GM12875 (cell line): ENCODE measurements around the gene FAHD2B.
A peak's percentile ranks its signal among the peaks of the same experiment; 100 is the strongest.
"Not testable (repeated sequence)": the region's sequence is repeated elsewhere in the genome, so short reads cannot be mapped to it uniquely, and the experiment has no call there.

Experiments used
- H3K4me3 ChIP-seq: one replicate; pipeline ENCODE4 v1.5.1; 2011; ENCODE audit warnings: low read depth, low read length, control low read depth
- CTCF ChIP-seq: IDR thresholded peaks from 2 replicates; pipeline ENCODE4 v1.5.1; 2011; ENCODE audit warnings: low read depth, mild to moderate bottlenecking, control low read depth, inconsistent platforms, low read length, moderate library complexity, borderline replicate concordance; ENCODE audit not compliant: insufficient read depth

The FAHD2B gene

DNA sequence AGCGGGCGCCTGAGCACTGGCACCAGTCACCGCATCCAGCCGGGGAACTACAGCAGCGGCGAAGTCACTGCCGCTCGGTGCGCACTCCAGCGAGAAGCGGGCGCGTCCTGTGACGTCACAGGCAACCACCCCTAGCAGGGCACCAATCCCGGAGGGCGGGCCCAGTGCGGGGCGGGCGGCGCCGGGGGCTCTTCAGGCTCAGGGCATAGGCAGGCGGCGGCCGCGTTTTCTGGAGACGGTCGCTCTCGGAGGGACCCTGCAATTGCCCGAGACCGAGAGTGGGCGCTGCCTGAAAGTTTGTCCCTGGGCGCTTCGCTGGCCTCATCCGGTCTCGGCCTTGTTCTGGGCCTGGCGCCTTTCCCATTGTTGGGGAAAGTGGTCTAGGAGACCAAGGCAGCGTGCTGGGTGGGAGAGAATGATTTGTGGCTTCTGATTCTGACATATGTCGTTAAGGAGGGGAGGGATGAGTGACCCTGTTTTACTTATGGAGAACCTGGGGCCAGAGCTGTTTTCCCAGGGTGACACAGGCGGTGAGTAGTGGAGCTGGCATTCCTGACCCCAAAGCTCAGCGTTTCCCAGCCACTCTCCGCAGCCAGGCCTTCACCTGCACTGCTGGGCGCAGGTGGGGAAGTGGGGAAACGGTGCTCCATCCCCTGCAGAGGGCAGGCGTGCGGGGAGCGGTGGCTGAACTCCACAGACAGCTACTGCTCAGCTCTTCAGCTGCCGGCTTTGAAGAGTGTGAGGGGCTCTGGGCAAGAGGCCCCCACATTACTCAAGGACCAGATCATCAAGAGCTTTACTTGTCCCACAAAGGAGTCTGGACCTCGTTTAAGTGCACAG, at the start of gene FAHD2B:
Gene FAHD2B (minus strand): TSS at position 111 of the 840 bp plus-strand sequence. CDS start 3,176 bp downstream, outside the sequence.
- peak within 1 kb of the TSS; percentile 36 for H3K4me3 ChIP-seq

DNA sequence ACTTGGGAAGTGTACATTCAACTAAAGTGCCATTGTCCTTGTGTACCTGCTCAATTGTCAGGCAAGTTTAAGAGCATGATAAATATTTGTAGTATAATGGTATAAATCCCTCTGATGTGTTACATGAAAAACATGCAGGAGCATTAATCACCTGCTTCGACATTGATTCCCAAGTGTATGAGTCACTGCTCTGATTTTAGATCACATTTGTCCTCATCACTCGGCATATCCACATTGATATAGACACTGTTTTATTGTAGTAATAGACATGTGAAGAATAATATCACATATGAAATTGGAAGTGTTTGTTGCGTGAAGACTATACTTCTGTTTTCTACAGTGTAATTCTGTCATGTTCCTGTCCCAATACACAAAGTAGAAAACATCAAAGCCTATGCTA, 49.3 kb upstream of the FAHD2B start:
- H3K4me3 ChIP-seq = not testable (repeated sequence)

DNA sequence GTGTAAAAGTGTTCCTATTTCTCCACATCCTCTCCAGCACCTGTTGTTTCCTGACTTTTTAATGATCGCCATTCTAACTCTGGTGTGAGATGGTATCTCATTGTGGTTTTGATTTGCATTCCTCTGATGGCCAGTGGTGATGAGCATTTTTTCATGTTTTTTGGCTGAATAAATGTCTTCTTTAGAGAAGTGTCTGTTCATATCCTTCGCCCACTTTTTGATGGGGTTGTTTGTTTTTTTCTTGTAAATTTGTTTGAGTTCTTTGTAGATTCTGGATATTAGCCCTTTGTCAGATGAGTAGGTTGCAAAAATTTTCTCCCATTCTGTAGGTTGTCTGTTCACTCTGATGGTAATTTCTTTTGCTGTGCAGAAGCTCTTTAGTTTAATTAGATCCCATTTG, 34.4 kb upstream of the FAHD2B start:
- H3K4me3 ChIP-seq = not testable (repeated sequence)

DNA sequence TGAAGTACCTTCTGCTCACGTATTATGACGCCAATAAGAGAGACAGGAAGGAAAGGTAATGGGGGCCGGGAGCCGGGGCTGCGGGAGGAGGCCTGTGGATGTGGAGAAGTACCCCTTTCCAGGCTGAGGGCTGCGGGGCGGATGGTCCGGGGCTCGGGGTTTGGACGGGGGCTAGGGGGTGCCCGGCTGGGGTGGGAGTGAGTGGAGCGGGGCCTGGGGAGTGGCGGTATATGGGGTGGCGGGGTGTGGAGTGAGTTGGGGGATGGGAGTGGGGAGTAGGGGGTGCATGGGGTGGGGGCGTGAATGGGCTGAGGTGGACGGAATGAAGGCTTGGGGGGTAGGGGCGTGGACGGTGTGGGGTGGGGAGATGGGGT, 19.2 kb upstream of the FAHD2B start:
- peak overlapping the region; percentile 56 for H3K4me3 ChIP-seq

GRCh38 chr2:97113050-97113881, 18.6 kb upstream of the FAHD2B start, which contains the start of gene ANKRD36:
Gene ANKRD36 (plus strand): TSS chr2:97113153. CDS start chr2:97113740, 587 bp downstream.
- peak; percentile 72 for TF ChIP-seq CTCF
- peak within 1 kb of the TSS; percentile 68 for H3K4me3 ChIP-seq

- TF ChIP-seq CTCF = peak; percentile 57
- peak overlapping the region; percentile 68 for H3K4me3 ChIP-seq
Measured at GRCh38 chr2:97112320-97113049, 17.8 kb upstream of the FAHD2B start.

DNA sequence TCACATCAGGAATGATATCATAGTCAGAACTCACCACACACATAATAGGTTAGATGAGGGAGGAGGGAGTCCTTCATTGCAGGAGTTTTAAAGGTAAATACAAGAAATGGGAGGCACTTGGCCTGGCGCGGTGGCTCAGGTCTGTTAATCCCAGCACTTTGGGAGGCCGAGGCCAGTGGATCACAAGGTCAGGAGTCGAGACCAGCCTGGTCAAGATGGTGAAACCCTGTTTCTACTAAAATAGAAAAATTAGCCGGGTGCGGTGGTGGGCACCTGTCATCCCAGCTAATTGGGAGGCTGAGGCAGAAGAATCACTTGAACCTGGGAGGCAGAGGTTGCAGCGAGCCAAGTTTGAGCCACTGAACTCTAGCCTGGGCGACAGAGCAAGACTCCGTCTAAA, 16.6 kb upstream of the FAHD2B start:
- not testable (repeated sequence) for H3K4me3 ChIP-seq

- H3K4me3 ChIP-seq = not testable (repeated sequence)
Measured at GRCh38 chr2:97106878-97107277, 12.2 kb upstream of the FAHD2B start.

DNA sequence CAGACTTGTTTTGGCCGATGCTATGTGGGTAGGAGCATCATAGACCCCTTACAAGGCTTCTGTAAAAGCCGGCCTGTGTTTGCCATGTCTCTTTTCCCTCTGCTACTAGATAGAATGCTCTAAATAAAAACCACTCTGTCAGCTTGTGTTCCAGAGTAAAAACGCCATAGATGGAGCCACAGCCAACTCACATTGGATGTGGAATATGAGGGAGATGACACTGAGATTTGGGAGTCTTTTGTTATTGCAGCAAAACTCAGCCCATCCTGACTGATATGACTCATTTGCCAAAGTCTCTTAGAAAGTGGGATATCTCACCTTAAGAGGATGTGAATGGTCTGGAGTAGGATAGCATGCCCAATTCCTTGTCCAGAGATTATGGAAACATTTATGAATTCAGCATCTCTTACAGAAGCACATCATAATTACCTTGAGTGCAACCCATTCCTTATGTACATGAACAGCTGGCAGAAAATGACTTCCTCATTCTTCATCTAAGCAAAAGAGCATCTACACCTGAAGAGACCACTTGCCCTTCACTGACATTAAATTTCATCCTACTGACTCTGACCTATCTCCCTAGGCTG, 4.2 kb upstream of the FAHD2B start:
- not testable (repeated sequence) for H3K4me3 ChIP-seq

- TF ChIP-seq CTCF = no peak
- H3K4me3 ChIP-seq = no peak overlapping the region
Measured at GRCh38 chr2:97095661-97096060, 979 bp upstream of the FAHD2B start.

- peak overlapping the region; percentile 36 for H3K4me3 ChIP-seq
Measured at GRCh38 chr2:97093983-97094771, 505 bp downstream of the FAHD2B start.

GRCh38 chr2:97092946-97093345, 1.7 kb downstream of the FAHD2B start:
- not testable (repeated sequence) for H3K4me3 ChIP-seq

DNA sequence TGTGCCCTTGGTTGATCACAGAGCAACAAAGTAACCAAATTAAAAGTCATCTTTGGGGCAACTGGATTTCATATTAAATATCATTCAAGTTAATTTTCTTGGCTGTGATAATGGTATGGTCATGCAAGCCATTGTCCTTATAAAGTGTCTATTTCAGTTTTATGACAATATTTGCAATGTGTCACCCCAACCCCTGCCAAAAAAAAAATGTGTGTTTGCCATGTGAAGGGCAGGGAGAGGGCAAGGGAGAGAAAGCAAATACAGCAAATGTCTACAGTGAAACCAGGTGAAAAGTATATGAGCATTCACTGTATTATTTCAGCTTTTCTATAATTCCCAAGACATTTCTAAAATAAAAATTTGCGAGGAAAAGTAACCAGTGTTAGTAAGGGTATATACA, 6.0 kb downstream of the FAHD2B start:
- H3K4me3 ChIP-seq = not testable (repeated sequence)

GRCh38 chr2:97085093-97085492, 9.6 kb downstream of the FAHD2B start:
- H3K4me3 ChIP-seq = not testable (repeated sequence)

DNA sequence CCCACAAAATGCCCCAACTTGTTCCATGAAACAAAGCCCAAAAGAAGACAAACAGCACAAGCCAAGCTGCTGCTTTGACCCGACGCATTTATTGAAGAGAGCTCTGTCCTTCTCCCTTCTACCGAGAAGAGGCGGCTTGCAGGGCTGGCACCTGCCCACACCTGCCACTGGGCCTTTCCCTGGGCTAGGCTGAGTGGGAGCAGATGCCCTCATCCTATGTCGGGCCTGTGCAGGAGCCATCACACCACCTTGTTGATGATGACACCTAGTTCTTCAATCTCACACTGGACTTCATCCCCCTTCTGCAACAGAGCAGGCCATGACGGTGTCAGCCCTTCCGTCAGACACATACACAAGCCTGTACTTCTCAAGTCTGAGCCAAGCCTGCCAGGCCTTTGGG, 11.2 kb downstream of the FAHD2B start:
- H3K4me3 ChIP-seq = not testable (repeated sequence)
